OCI-LY7 (cell line): Measurements from ENCODE around the gene PPP1R7.

Experiments used
- EZH2phosphoT487 ChIP-seq: fragments of 200-600 bp; sonication (generic); IDR thresholded peaks from 2 replicates; pipeline ENCODE4 v1.6.1; 2018; ENCODE audit warnings: low read depth, borderline replicate concordance, mild to moderate bottlenecking, mixed run types, antibody characterized with exemption, low read length, moderate library complexity, mixed read lengths
- TF ChIP-seq, protein P1 (sequence below): fragments of 200-600 bp; sonication (generic); conservative IDR thresholded peaks from 2 replicates; pipeline ENCODE4 v1.5.1; 2014; ENCODE audit warnings: mild to moderate bottlenecking, antibody characterized with exemption, low read length, moderate library complexity, mixed read lengths

DNA sequence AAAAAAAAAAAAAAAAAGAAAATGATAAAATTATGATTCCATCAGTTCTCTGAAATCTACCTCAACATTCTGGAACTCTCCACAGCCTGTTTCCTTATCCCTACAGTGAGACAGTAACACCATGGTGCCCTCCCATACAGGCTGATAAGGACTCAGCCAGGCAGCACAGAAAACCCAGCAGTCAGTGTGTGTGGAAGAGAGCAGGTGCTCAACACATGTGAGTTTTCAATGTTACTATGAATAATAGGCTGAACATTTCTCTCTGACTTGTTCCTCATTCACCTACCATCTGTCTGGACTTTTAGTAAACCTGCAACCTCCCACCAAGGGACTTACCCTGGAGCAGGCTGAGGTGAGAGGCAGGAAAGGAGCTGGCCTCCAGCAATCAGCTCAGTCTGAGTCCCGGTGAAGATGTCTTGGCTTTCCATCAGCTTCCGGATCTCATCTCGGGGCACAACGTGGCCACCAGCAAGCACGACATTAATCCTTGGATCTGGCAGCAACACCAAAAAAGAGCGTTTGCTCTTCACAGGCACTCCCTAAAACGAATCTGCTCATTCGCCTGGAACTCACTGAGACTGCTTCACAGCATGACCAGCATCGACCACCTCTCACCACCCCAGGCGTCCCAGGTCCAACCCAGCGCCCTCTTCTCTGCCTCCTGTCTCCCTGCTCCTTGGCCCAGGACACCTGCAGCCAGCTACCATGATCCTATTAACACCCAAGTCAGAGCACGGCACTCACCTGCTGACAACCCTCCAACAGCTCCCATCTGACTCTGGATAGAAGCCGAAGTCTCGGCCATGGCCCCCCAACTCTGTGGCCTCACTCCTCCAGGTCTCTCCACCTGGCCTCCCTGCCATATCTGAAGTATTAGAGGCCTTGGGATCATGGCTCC is 17.5 kb upstream of the PPP1R7 start:
- TF ChIP-seq, protein P1, sequence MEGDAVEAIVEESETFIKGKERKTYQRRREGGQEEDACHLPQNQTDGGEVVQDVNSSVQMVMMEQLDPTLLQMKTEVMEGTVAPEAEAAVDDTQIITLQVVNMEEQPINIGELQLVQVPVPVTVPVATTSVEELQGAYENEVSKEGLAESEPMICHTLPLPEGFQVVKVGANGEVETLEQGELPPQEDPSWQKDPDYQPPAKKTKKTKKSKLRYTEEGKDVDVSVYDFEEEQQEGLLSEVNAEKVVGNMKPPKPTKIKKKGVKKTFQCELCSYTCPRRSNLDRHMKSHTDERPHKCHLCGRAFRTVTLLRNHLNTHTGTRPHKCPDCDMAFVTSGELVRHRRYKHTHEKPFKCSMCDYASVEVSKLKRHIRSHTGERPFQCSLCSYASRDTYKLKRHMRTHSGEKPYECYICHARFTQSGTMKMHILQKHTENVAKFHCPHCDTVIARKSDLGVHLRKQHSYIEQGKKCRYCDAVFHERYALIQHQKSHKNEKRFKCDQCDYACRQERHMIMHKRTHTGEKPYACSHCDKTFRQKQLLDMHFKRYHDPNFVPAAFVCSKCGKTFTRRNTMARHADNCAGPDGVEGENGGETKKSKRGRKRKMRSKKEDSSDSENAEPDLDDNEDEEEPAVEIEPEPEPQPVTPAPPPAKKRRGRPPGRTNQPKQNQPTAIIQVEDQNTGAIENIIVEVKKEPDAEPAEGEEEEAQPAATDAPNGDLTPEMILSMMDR = no peak
- TF ChIP-seq EZH2phosphoT487 = no peak
